ENCODE measurements around the gene TAF6L. TPM values are rescaled to one million over a fixed set of nuclear protein-coding genes. Genes with fewer than 3 reads are reported as not detected.

The TAF6L gene
- total RNA-seq, 4 donors from 2014 or later: 6.8 to 34.3 (median 24.1) TPM

DNA sequence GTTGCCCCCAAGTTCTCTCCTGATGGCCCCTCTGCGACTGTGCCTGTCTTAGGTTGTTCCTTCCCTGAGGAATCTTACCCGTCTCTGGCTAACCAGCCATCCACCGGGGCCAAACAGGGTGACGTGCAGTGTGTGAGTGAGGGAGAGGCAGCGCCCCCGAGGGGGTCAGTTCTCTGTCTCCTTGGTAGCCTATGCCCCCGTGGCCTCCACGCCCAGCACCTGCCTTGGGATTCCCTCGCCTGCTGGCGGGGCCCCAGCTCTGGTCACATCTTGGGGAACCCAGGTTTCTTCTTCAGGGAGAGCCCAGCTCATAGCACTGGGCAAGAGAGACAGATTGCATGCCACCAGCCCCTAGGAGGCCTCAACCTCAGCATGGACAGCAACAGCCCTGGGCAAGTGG, 28.3 kb downstream of the TAF6L start:
- no peak overlapping the region for H3K27ac ChIP-seq
- H3K4me1 ChIP-seq: peaks cover 0 to 4% of the 10 kb centered on the region in 2 donors
- no peaks in the 10 kb centered on the region for H3K27me3 ChIP-seq
- intact Hi-C loops (cut with DNase I; ENCODE audit: low total_unique reads): no loop called here
- no peak for DNase-seq
- H3K36me3 ChIP-seq: no peaks in the 10 kb centered on the region
- no peaks in the 10 kb centered on the region for H3K9me3 ChIP-seq
- H3K4me3 ChIP-seq: no peak overlapping the region
- TF ChIP-seq POLR2A (IDR thresholded peaks at IDR 0.05): no peak
- TF ChIP-seq, protein P1, sequence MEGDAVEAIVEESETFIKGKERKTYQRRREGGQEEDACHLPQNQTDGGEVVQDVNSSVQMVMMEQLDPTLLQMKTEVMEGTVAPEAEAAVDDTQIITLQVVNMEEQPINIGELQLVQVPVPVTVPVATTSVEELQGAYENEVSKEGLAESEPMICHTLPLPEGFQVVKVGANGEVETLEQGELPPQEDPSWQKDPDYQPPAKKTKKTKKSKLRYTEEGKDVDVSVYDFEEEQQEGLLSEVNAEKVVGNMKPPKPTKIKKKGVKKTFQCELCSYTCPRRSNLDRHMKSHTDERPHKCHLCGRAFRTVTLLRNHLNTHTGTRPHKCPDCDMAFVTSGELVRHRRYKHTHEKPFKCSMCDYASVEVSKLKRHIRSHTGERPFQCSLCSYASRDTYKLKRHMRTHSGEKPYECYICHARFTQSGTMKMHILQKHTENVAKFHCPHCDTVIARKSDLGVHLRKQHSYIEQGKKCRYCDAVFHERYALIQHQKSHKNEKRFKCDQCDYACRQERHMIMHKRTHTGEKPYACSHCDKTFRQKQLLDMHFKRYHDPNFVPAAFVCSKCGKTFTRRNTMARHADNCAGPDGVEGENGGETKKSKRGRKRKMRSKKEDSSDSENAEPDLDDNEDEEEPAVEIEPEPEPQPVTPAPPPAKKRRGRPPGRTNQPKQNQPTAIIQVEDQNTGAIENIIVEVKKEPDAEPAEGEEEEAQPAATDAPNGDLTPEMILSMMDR (IDR thresholded peaks at IDR 0.05): no peak

- H3K27me3 ChIP-seq: no peaks in the 10 kb centered on the region
- no peak overlapping the region for H3K4me3 ChIP-seq
- H3K27ac ChIP-seq: no peak overlapping the region
- no peaks in the 10 kb centered on the region for H3K9me3 ChIP-seq
- H3K4me1 ChIP-seq: peaks cover 0 to 4% of the 10 kb centered on the region in 2 donors
- no peak for TF ChIP-seq POLR2A (IDR thresholded peaks at IDR 0.05)
- TF ChIP-seq, protein P1 (IDR thresholded peaks at IDR 0.05): no peak
- H3K36me3 ChIP-seq: no peaks in the 10 kb centered on the region
- intact Hi-C loops (cut with DNase I; ENCODE audit: low total_unique reads): no loop called here
- no peak for DNase-seq
These were observed 29.9 kb downstream of the TAF6L start for GRCh38 chr11:62801071-62801470.

- no peaks in the 10 kb centered on the region for H3K9me3 ChIP-seq
- peak overlapping the region; percentile 73 to 99 for H3K4me3 ChIP-seq
- H3K27ac ChIP-seq: peak overlapping the region; percentile 77 to 91
- intact Hi-C loops (cut with DNase I; ENCODE audit: low total_unique reads): no loop called here
- no peaks in the 10 kb centered on the region for H3K27me3 ChIP-seq
- no peaks in the 10 kb centered on the region for H3K36me3 ChIP-seq
- peaks cover 0 to 4% of the 10 kb centered on the region in 2 donors for H3K4me1 ChIP-seq
- TF ChIP-seq, protein P1 (IDR thresholded peaks at IDR 0.05): no peak
- DNase-seq: no peak
These were observed 33.3 kb downstream of the TAF6L start for GRCh38 chr11:62804310-62805075.

- H3K27ac ChIP-seq: peak within 1 kb of the TSS; percentile 83 to 91
- H3K4me3 ChIP-seq: peak within 1 kb of the TSS; percentile 73 to 99
- H3K9me3 ChIP-seq: no peaks in the 10 kb centered on the region
- TF ChIP-seq, protein P1 (IDR thresholded peaks at IDR 0.05): peak in 3 of 4 experiments; percentile 16 to 39 (median 16)
- TF ChIP-seq POLR2A (IDR thresholded peaks at IDR 0.05): peak; percentile 100
- DNase-seq: peak; percentile 92 to 96
- H3K36me3 ChIP-seq: no peaks in the 10 kb centered on the region
- intact Hi-C loops (cut with DNase I; ENCODE audit: low total_unique reads): no loop called here
- H3K4me1 ChIP-seq: peaks cover 0 to 4% of the 10 kb centered on the region in 2 donors
- H3K27me3 ChIP-seq: no peaks in the 10 kb centered on the region
These were observed 34.1 kb downstream of the TAF6L start, which contains the start of gene NXF1 for GRCh38 chr11:62805076-62805892. Gene NXF1, minus strand, starts transcription at chr11:62805440. Its CDS starts 84 bp downstream, at chr11:62805356.
